Prostate gland (tissue), 2 donors: Measurements from ENCODE around the gene ANKRD34B.

Experiments used
- CTCF ChIP-seq, 4 experiments: fragments of 200-600 bp in 2 of 4; fragments of 450-650 bp in 2 of 4; sonication (generic) in 2 of 4; IDR thresholded peaks; 1 replicate in 3 of 4; 2 replicates in 1 of 4; pipeline ENCODE4 v1.5.1; 2016 to 2019; ENCODE audit warnings: antibody characterized with exemption in 4 of 4, mild to moderate bottlenecking in 2 of 4, moderate library complexity in 2 of 4
- POLR2A ChIP-seq: fragments of 450-650 bp; IDR thresholded peaks from one replicate; pipeline ENCODE4 v1.6.1; 2016; ENCODE audit warnings: antibody characterized with exemption, mild to moderate bottlenecking
- POLR2AphosphoS5 ChIP-seq: sonication (generic); formaldehyde crosslinking; IDR thresholded peaks from one replicate; pipeline ENCODE4 v1.6.1; 2017; ENCODE audit warnings: antibody characterized with exemption

DNA sequence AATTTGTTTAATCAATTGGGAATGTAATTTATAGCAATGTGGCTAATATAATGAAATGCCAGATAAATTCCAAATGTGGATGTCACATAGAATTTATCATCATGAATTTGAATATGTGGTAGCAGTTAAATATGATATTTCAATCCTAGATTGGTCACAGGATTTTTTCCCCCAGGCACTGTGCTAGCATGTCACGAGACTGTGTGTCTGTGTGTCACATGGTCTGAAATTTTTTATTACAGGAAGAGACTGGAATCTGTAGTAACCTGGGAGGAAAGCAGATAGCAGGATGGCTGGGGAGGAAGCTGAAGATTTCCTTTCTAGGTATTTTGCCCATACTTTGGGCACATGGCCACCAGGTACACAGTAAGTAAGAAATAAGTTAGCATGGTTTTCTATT lies 49.0 kb upstream of the ANKRD34B start:
- TF ChIP-seq CTCF (IDR thresholded peaks at IDR 0.05) (no peak), POLR2A (no peak), POLR2AphosphoS5 (no peak)
